ENCODE measurements around the gene GDF10. TPM values are rescaled to one million over a fixed set of nuclear protein-coding genes. Genes with fewer than 3 reads are reported as not detected.

Gene GDF10
- polyA plus RNA-seq, 1 of the 3 experiments (the other 2 are of a cell fraction): 0.02 TPM

- POLR2A ChIA-PET: no interaction called here
- Histone ChIP-seq H3K4me2 (no peak overlapping the region), H3K9ac (no peak overlapping the region), H4K20me1 (ENCODE audit: insufficient read depth) (no peaks in the 10 kb centered on the region), H3K79me2 (ENCODE audit: insufficient read depth) (no peaks in the 10 kb centered on the region), H3K36me3 (replicated peaks in 1 of 2; ENCODE audit: control insufficient read depth in 1 of 2, insufficient read depth in 2 of 2, low read length in 1 of 2) (no peaks in the 10 kb centered on the region), H3K9me3 (no peaks in the 10 kb centered on the region), H3K27me3 (ENCODE audit: insufficient read depth) (no peaks in the 10 kb centered on the region), H3K4me3 (ENCODE audit: low read depth in 2 of 2, low read length in 1 of 2) (no peak overlapping the region), H3K27ac (ENCODE audit: low read depth in 2 of 2, low read length in 1 of 2) (no peak overlapping the region), H2AFZ (ENCODE audit: low read depth) (no peak overlapping the region), H3F3A (replicated peaks; ENCODE audit: insufficient read depth) (no peaks in the 10 kb centered on the region), H3K9me2 (no peaks in the 10 kb centered on the region), H3K4me1 (ENCODE audit: control insufficient read depth in 1 of 2, insufficient read depth in 2 of 2, low read depth in 1 of 2, low read length in 1 of 2) (peaks cover 0 to 49% of the 10 kb centered on the region in 2 experiments; a peak in 1 of 4 replicates)
- CTCF ChIA-PET: interaction anchor here (2.2 kb wide), 1 partner anchor 259 kb away, joined by 11 read pairs; no protein-coding TSS in a partner anchor
- DNase-seq: no peak
- TF ChIP-seq, protein P1, sequence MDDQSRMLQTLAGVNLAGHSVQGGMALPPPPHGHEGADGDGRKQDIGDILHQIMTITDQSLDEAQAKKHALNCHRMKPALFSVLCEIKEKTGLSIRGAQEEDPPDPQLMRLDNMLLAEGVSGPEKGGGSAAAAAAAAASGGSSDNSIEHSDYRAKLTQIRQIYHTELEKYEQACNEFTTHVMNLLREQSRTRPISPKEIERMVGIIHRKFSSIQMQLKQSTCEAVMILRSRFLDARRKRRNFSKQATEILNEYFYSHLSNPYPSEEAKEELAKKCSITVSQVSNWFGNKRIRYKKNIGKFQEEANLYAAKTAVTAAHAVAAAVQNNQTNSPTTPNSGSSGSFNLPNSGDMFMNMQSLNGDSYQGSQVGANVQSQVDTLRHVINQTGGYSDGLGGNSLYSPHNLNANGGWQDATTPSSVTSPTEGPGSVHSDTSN (IDR thresholded peaks at IDR 0.05): no peak
- TF ChIP-seq FOSL2 (IDR thresholded peaks at IDR 0.05; ENCODE audit: borderline replicate concordance, low read depth): no peak
- TF ChIP-seq, protein P2, sequence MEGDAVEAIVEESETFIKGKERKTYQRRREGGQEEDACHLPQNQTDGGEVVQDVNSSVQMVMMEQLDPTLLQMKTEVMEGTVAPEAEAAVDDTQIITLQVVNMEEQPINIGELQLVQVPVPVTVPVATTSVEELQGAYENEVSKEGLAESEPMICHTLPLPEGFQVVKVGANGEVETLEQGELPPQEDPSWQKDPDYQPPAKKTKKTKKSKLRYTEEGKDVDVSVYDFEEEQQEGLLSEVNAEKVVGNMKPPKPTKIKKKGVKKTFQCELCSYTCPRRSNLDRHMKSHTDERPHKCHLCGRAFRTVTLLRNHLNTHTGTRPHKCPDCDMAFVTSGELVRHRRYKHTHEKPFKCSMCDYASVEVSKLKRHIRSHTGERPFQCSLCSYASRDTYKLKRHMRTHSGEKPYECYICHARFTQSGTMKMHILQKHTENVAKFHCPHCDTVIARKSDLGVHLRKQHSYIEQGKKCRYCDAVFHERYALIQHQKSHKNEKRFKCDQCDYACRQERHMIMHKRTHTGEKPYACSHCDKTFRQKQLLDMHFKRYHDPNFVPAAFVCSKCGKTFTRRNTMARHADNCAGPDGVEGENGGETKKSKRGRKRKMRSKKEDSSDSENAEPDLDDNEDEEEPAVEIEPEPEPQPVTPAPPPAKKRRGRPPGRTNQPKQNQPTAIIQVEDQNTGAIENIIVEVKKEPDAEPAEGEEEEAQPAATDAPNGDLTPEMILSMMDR (IDR thresholded peaks at IDR 0.05): no peak
These were observed 16.1 kb upstream of the GDF10 start for GRCh38 chr10:47283848-47284247.

DNA sequence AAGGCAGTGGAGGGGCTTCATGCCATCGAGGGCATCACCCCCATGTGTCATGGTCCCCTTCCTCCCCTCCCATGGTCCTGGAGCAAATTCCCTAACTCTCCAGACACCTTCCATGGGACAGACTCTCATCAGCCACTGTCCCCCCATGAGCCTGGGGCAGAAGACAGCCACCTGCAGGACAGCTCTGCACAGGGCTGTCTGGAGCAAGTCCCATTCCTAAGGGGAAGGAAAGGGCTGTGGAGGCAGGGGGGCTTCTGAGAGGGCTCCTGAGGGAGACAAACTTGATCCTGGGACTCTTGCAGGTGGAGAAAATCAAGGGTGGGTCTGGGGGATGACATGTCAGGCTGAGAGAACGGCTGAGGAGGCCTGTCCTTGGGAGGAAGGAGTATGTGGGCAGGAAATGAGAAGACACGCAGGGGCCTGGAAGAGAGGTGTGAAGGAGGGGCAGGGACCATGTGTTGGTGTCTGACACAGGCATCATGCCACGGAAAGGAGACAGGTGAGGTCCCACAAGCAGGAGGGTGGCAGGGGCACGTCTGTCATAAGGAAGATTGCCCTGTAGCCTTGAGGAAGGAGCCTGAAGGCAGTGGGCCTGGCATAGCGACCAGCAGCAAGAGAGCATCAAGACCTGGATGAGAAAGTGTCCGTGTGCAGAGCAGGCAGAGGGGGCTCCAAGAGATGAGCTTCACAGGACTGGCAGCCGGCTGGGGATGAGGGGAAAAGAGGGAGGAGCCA is 14.4 kb upstream of the GDF10 start:
- H3F3A ChIP-seq (replicated peaks; ENCODE audit: insufficient read depth): no peaks in the 10 kb centered on the region
- TF ChIP-seq GATA2 (CRISPR knock-in tag; IDR thresholded peaks at IDR 0.05) (no peak), SMC3 (IDR thresholded peaks at IDR 0.05; ENCODE audit: low read depth, low read length) (no peak), TEAD4 (IDR thresholded peaks at IDR 0.05; ENCODE audit: borderline replicate concordance, insufficient read depth) (no peak), RCOR1 (IDR thresholded peaks at IDR 0.05; ENCODE audit: low read length) (no peak), FOXM1 (IDR thresholded peaks at IDR 0.05; ENCODE audit: low read depth) (no peak), TAF1 (IDR thresholded peaks at IDR 0.05; ENCODE audit: borderline replicate concordance, low read depth, low read length) (no peak)
- no peaks in the 10 kb centered on the region for H3K36me3 ChIP-seq (replicated peaks in 1 of 2; ENCODE audit: control insufficient read depth in 1 of 2, insufficient read depth in 2 of 2, low read length in 1 of 2)
- WGBS (ENCODE audit: low lambda C conversion rate): 22% methylated on average over 8 of the region's 8 CpGs
- no peaks in the 10 kb centered on the region for H4K20me1 ChIP-seq (ENCODE audit: insufficient read depth)
- no peak overlapping the region for H3K9ac ChIP-seq
- peak overlapping the region in 1 of 2 experiments; percentile 92; a peak in 1 of 4 replicates for H3K27ac ChIP-seq (ENCODE audit: low read depth in 2 of 2, low read length in 1 of 2)
- H3K4me1 ChIP-seq (ENCODE audit: control insufficient read depth in 1 of 2, insufficient read depth in 2 of 2, low read depth in 1 of 2, low read length in 1 of 2): peaks cover 0 to 58% of the 10 kb centered on the region in 2 experiments; a peak in 1 of 4 replicates
- H3K4me2 ChIP-seq: no peak overlapping the region
- no peak overlapping the region for H3K4me3 ChIP-seq (ENCODE audit: low read depth in 2 of 2, low read length in 1 of 2)
- H3K79me2 ChIP-seq (ENCODE audit: insufficient read depth): no peaks in the 10 kb centered on the region
- DNase-seq: no peak
- ChIA-PET CTCF (interaction anchor here (1.0 to 2.3 kb wide), 2 partner anchors 26 to 260 kb away, joined by 3 to 6 read pairs; no protein-coding TSS in a partner anchor), POLR2A (interaction anchor here (1.0 kb wide), 1 partner anchor 126 kb away, joined by 3 read pairs; no protein-coding TSS in a partner anchor)
- no peaks in the 10 kb centered on the region for H3K27me3 ChIP-seq (ENCODE audit: insufficient read depth)
- H2AFZ ChIP-seq (ENCODE audit: low read depth): no peak overlapping the region
- no peaks in the 10 kb centered on the region for H3K9me3 ChIP-seq
- H3K9me2 ChIP-seq: no peaks in the 10 kb centered on the region
